HL-60/S4 treated with phorbol 12-myristate 13-acetate at 8.2 ng/mL for 4 days and 3 days (cell line): ENCODE results near the gene COL16A1.

ENCODE experiments used
- in situ Hi-C: fragments of 300-500 bp; cut with MboI; formaldehyde crosslinking; loops from 2 replicates; pipeline ENCODE4 v1.15.0; 2022; ENCODE audit warnings: low sequenced_read_pairs

Gene COL16A1

GRCh38 chr1:31733389-31734219, 29.8 kb upstream of the COL16A1 start:
- in situ Hi-C loops, result no loop called here

GRCh38 chr1:31732751-31733289, 29.0 kb upstream of the COL16A1 start:
- in situ Hi-C loops, result no loop called here

- in situ Hi-C loops, result no loop called here
Observed at GRCh38 chr1:31732343-31732742, 28.5 kb upstream of the COL16A1 start.

- in situ Hi-C loops, result no loop called here
Observed at GRCh38 chr1:31731049-31731565, 27.3 kb upstream of the COL16A1 start.

- in situ Hi-C loops, result no loop called here
Observed at GRCh38 chr1:31730336-31731048, 26.7 kb upstream of the COL16A1 start.

GRCh38 chr1:31727849-31728248, 24.0 kb upstream of the COL16A1 start:
- in situ Hi-C loops, result no loop called here

GRCh38 chr1:31727195-31727594, 23.4 kb upstream of the COL16A1 start:
- in situ Hi-C loops, result no loop called here

- in situ Hi-C loops, result no loop called here
Observed at GRCh38 chr1:31726715-31727114, 22.9 kb upstream of the COL16A1 start.

- in situ Hi-C loops, result no loop called here
Observed at GRCh38 chr1:31725777-31726535, 22.1 kb upstream of the COL16A1 start.

GRCh38 chr1:31725134-31725533, 21.3 kb upstream of the COL16A1 start:
- in situ Hi-C loops, result no loop called here

- in situ Hi-C loops, result no loop called here
Observed at GRCh38 chr1:31723828-31724359, 20.1 kb upstream of the COL16A1 start.

- in situ Hi-C loops, result no loop called here
Observed at GRCh38 chr1:31718327-31718897, 14.6 kb upstream of the COL16A1 start.

- in situ Hi-C loops, result no loop called here
Observed at GRCh38 chr1:31717341-31717740, 13.5 kb upstream of the COL16A1 start.

GRCh38 chr1:31715873-31716220, 12.0 kb upstream of the COL16A1 start:
- in situ Hi-C loops, result no loop called here

- in situ Hi-C loops, result no loop called here
Observed at GRCh38 chr1:31715087-31715872, 11.5 kb upstream of the COL16A1 start.

- in situ Hi-C loops, result no loop called here
Observed at GRCh38 chr1:31714442-31715086, 10.7 kb upstream of the COL16A1 start.

GRCh38 chr1:31712630-31713029, 8.8 kb upstream of the COL16A1 start:
- in situ Hi-C loops, result no loop called here

GRCh38 chr1:31712068-31712467, 8.3 kb upstream of the COL16A1 start:
- in situ Hi-C loops, result no loop called here

GRCh38 chr1:31708324-31708723, 4.5 kb upstream of the COL16A1 start:
- in situ Hi-C loops, result no loop called here
